Loucy (cell line): ENCODE results near the gene PACRG.

ENCODE experiments used
- H2AFZ ChIP-seq: fragments of 200-600 bp; sonication (generic); 2 replicates; pipeline ENCODE4 v1.6.0; 2016; ENCODE audit warnings: antibody characterized with exemption, mild to moderate bottlenecking, low read length, moderate library complexity
- H3F3A ChIP-seq: fragments of 200-600 bp; 2 replicates; pipeline ENCODE4 v1.6.0; 2016; ENCODE audit warnings: antibody characterized with exemption, low read depth, mild to moderate bottlenecking
- H3K27me3 ChIP-seq: fragments of 200-600 bp; sonication (generic); 2 replicates; pipeline ENCODE4 v1.6.1; 2014; ENCODE audit warnings: low read length, mild to moderate bottlenecking; ENCODE audit not compliant: insufficient read depth, poor library complexity, severe bottlenecking
- H3K36me3 ChIP-seq: fragments of 200-600 bp; sonication (generic); 2 replicates; pipeline ENCODE4 v1.6.1; 2016; ENCODE audit warnings: low read length; ENCODE audit not compliant: insufficient read depth
- H3K4me1 ChIP-seq: fragments of 200-600 bp; sonication (generic); 2 replicates; pipeline ENCODE4 v1.5.1; 2014; ENCODE audit warnings: low read length, mild to moderate bottlenecking; ENCODE audit not compliant: insufficient read depth, poor library complexity, severe bottlenecking
- H3K4me2 ChIP-seq: fragments of 200-600 bp; sonication (generic); 2 replicates; pipeline ENCODE4 v1.6.0; 2014; ENCODE audit warnings: antibody characterized with exemption, low read length, low read depth, mild to moderate bottlenecking; ENCODE audit not compliant: poor library complexity, severe bottlenecking
- H3K4me3 ChIP-seq: fragments of 200-600 bp; sonication (generic); 2 replicates; pipeline ENCODE4 v1.5.1; 2014; ENCODE audit warnings: low read length, mild to moderate bottlenecking, mixed read lengths; ENCODE audit not compliant: poor library complexity, severe bottlenecking
- H3K79me2 ChIP-seq: fragments of 200-600 bp; sonication (generic); 2 replicates; pipeline ENCODE4 v1.6.1; 2014; ENCODE audit warnings: low read length; ENCODE audit not compliant: insufficient read depth
- H3K9ac ChIP-seq: fragments of 200-600 bp; sonication (generic); 2 replicates; pipeline ENCODE4 v1.6.0; 2014; ENCODE audit warnings: mild to moderate bottlenecking, low read depth, low read length, moderate library complexity; ENCODE audit not compliant: poor library complexity, severe bottlenecking
- H3K9me2 ChIP-seq: fragments of 200-600 bp; sonication (generic); replicated peaks from 2 replicates; pipeline ENCODE4 v1.6.1; 2016; ENCODE audit warnings: low read depth, low read length, mixed read lengths
- H3K9me3 ChIP-seq: fragments of 200-600 bp; sonication (generic); 2 replicates; pipeline ENCODE4 v1.6.1; 2014; ENCODE audit warnings: mild to moderate bottlenecking, antibody characterized with exemption, low read length, low read depth; ENCODE audit not compliant: insufficient read depth
- H4K20me1 ChIP-seq: fragments of 200-600 bp; sonication (generic); 2 replicates; pipeline ENCODE4 v1.6.0; 2014; ENCODE audit warnings: antibody characterized with exemption, low read length, mild to moderate bottlenecking; ENCODE audit not compliant: insufficient read depth, poor library complexity, severe bottlenecking
- EZH2phosphoT487 ChIP-seq: fragments of 200-600 bp; IDR thresholded peaks from 2 replicates; pipeline ENCODE4 v1.6.1; 2018; ENCODE audit warnings: antibody characterized with exemption, mild to moderate bottlenecking, moderate library complexity, borderline replicate concordance
- TF ChIP-seq, protein P1 (sequence below): fragments of 200-600 bp; sonication (generic); conservative IDR thresholded peaks from 2 replicates; pipeline ENCODE4 v1.5.1; 2014; ENCODE audit warnings: mild to moderate bottlenecking, antibody characterized with exemption, low read length

PACRG gene

DNA sequence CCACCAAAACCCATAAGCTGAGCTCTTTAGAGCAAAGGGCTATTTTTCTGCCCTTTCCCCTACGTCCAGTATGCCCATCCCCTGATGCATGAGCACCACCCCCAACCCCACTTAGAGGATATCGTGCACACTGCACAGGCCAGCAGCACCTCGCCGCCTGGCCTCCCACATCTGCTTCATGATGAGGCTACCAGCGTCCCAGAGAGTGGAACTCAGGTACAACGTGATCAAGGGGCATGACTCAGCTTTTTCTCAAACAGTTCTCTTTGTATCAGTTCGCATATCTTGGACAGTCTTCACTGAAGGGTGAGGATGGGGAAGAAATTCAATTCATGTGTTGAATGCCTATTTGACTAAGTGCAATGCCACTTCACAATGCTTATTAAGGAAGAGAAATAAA, 604.8 kb downstream of the PACRG start:
- Histone ChIP-seq H3K4me1 (no peaks in the 10 kb centered on the region), H3K4me2 (no peak overlapping the region), H4K20me1 (no peaks in the 10 kb centered on the region), H3K27me3 (no peaks in the 10 kb centered on the region), H3K9me3 (peaks cover 7% of the 10 kb centered on the region; the same call in 1 of the 2 replicates), H3F3A (no peaks in the 10 kb centered on the region), H3K4me3 (no peak overlapping the region), H3K9me2 (no peaks in the 10 kb centered on the region), H2AFZ (no peak overlapping the region), H3K79me2 (no peaks in the 10 kb centered on the region), H3K9ac (no peak overlapping the region), H3K36me3 (no peaks in the 10 kb centered on the region)
- no peak for TF ChIP-seq EZH2phosphoT487
- TF ChIP-seq, protein P1, sequence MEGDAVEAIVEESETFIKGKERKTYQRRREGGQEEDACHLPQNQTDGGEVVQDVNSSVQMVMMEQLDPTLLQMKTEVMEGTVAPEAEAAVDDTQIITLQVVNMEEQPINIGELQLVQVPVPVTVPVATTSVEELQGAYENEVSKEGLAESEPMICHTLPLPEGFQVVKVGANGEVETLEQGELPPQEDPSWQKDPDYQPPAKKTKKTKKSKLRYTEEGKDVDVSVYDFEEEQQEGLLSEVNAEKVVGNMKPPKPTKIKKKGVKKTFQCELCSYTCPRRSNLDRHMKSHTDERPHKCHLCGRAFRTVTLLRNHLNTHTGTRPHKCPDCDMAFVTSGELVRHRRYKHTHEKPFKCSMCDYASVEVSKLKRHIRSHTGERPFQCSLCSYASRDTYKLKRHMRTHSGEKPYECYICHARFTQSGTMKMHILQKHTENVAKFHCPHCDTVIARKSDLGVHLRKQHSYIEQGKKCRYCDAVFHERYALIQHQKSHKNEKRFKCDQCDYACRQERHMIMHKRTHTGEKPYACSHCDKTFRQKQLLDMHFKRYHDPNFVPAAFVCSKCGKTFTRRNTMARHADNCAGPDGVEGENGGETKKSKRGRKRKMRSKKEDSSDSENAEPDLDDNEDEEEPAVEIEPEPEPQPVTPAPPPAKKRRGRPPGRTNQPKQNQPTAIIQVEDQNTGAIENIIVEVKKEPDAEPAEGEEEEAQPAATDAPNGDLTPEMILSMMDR = no peak

DNA sequence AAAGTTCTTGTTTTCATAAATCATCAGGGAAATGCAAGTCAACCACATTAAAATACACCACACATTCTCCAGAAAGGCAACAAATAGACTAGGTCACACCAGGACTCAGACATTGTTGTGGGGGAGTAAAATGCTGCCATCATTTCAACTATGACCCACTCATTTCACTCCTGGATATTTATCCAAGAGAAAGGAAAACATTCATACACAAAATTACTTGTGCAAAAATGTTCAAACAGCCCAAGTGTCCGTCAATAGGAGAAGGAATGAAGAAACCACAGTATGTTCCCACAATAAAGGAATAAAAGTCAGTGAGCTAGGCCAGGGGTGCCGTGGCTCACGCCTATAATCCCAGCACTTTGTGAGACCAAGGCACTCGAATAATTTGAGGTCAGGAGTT, 605.3 kb downstream of the PACRG start:
- Histone ChIP-seq H3K27me3 (no peaks in the 10 kb centered on the region), H3K4me1 (no peaks in the 10 kb centered on the region), H2AFZ (no peak overlapping the region), H3K9me3 (peaks cover 7% of the 10 kb centered on the region; the same call in 1 of the 2 replicates), H3K9ac (no peak overlapping the region), H3F3A (no peaks in the 10 kb centered on the region), H3K36me3 (no peaks in the 10 kb centered on the region), H3K9me2 (no peaks in the 10 kb centered on the region), H3K79me2 (no peaks in the 10 kb centered on the region), H4K20me1 (no peaks in the 10 kb centered on the region), H3K4me3 (no peak overlapping the region), H3K4me2 (no peak overlapping the region)
- TF ChIP-seq EZH2phosphoT487 = no peak
- TF ChIP-seq, protein P1 = no peak

DNA sequence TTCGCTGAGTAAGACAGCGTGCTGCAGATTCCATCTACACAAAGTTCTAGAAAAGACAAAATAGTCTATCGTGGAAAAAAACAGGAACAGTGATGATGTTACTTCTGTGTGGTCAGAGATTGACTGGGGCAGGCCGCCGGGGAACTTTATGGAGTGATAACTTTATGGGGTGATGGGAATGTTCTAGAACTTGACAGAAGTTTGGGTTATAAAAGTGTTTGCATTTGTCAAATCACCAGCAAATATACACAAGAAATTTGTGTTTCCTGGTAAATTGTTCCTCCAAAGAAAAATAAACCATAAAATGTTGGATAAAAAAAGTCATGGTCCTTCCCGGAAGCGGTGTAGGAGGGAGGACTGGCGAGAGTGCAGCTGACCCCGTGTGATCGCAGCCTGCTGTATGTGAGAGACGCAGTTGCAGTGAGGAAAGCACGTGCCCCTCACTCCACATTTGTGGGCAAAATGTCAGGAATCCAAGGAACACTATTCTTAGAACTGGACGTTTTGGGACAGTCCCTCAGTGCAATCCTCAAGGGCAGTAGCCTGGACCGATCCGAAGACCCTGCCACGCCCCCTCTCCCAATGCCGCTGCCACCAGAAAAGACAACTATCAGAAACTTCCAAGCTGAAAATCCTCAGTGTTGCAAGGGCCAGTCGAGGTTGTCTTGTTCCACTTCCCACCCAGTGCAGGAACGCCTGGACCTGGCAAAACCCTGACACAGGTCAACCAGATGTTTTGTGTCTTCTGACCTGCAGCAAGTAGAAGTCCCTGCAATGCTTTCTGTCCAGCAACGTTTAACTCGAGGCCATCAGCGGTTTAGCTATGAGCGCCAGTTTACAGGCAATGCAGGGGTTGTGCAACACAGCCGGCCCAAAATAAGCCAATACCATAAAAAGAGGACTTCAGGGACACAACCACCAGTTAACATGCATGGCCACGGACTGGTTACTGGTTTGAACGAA, 606.2 kb downstream of the PACRG start:
- Histone ChIP-seq H3K36me3 (no peaks in the 10 kb centered on the region), H3K9ac (no peak overlapping the region), H2AFZ (no peak overlapping the region), H3K4me2 (no peak overlapping the region), H3K4me1 (no peaks in the 10 kb centered on the region), H3F3A (no peaks in the 10 kb centered on the region), H3K27me3 (no peaks in the 10 kb centered on the region), H3K9me3 (peaks cover 7% of the 10 kb centered on the region; the same call in 1 of the 2 replicates), H3K9me2 (no peaks in the 10 kb centered on the region), H3K79me2 (no peaks in the 10 kb centered on the region), H3K4me3 (no peak overlapping the region), H4K20me1 (no peaks in the 10 kb centered on the region)
- TF ChIP-seq, protein P1 = no peak
- TF ChIP-seq EZH2phosphoT487 = no peak
